Esophagus (tissue), 2 donors: ENCODE data around the gene CFD. TPM values are rescaled to one million over a fixed set of nuclear protein-coding genes. Genes with fewer than 3 reads are reported as not detected.

Experiments used
- H3K27ac ChIP-seq, 2 donors: one replicate each; pipeline ENCODE4 v1.5.1; 2013; ENCODE audit warnings: low read depth in 2 of 2, mild to moderate bottlenecking in 2 of 2, inconsistent platforms in 1 of 2, low read length in 1 of 2, moderate library complexity in 1 of 2
- H3K27me3 ChIP-seq, 2 donors: one replicate each; pipeline ENCODE4 v1.6.1; 2013; ENCODE audit warnings: low read length in 2 of 2, control low read depth in 1 of 2, mild to moderate bottlenecking in 1 of 2; ENCODE audit not compliant: insufficient read depth in 2 of 2, control insufficient read depth in 1 of 2
- H3K36me3 ChIP-seq, 2 donors: one replicate each; pipeline ENCODE4 v1.6.1; 2013; ENCODE audit warnings: low read length in 1 of 2; ENCODE audit not compliant: control insufficient read depth in 2 of 2, insufficient read depth in 2 of 2
- H3K4me1 ChIP-seq, 2 donors: one replicate each; pipeline ENCODE4 v1.6.1; 2013; ENCODE audit warnings: low read length in 1 of 2; ENCODE audit not compliant: control insufficient read depth in 2 of 2, insufficient read depth in 2 of 2
- H3K4me3 ChIP-seq, 2 donors: one replicate each; pipeline ENCODE4 v1.5.1; 2013; ENCODE audit warnings: low read length in 2 of 2, mild to moderate bottlenecking in 2 of 2, low read depth in 1 of 2, moderate library complexity in 1 of 2
- H3K9me3 ChIP-seq, 2 donors: one replicate each; pipeline ENCODE4 v1.6.1; 2013; ENCODE audit warnings: mild to moderate bottlenecking in 2 of 2, low read depth in 1 of 2, low read length in 1 of 2, moderate library complexity in 1 of 2; ENCODE audit not compliant: control insufficient read depth in 2 of 2, insufficient read depth in 1 of 2
- WGBS, 2 donors: extraction: QIAGEN DNeasy Blood & Tissue Kit; methylation state at CpG; one replicate each; pipeline ENCODE4 v1.1.7; 2013; 5-methylcytosine and 5-hydroxymethylcytosine counted together
- polyA plus RNA-seq, 2 donors: library from polyadenylated mRNA; stranded (reverse); fragments of 200-250 nt; gene quantifications; one replicate each; pipeline ENCODE4 v1.2.3, GENCODE V29; 2013
- donor health status: healthy with polysubstance abuse.
- donor health status: Bipolar disorder and iron deficiency.

CFD gene
- polyA plus RNA-seq, 2 donors, result 32.6 to 95.2 TPM

GRCh38 chr19:869245-870177 lies 10.0 kb downstream of the CFD start:
- peaks cover 0 to 34% of the 10 kb centered on the region in 2 donors for H3K36me3 ChIP-seq
- no peak overlapping the region for H3K4me3 ChIP-seq
- no peaks in the 10 kb centered on the region for H3K27me3 ChIP-seq
- peaks cover 3 to 21% of the 10 kb centered on the region in 2 donors for H3K4me1 ChIP-seq
- peak overlapping the region; percentile 77 to 86 for H3K27ac ChIP-seq
- no peaks in the 10 kb centered on the region for H3K9me3 ChIP-seq
- WGBS, 2 donors, result 51 to 62% methylated on average over 29 of the region's 29 CpGs

DNA sequence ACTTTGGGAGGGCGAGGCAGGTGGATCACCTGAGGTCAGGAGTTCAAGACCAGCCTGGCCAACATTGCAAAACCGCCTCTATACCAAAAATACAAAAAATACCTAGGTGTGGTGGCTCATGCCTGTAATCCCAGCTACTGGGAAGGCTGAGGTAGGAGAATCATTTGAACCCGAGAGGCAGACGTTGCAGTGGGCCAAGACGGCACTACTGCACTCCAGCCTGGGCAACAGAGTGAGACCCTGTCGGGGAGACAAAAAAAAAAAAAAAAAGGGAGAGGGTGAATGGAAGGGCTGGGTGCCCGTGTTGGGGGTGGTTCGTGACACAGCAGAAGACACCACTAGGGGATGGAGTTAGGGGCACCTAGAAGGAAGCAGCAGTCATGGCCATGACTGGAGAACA lies 10.8 kb downstream of the CFD start:
- H3K27ac ChIP-seq, result peak overlapping the region in 1 of 2 donors; percentile 18
- H3K36me3 ChIP-seq, result peaks cover 0 to 36% of the 10 kb centered on the region in 2 donors

GRCh38 chr19:870963-871401 lies 11.5 kb downstream of the CFD start:
- Histone ChIP-seq H3K9me3 (no peaks in the 10 kb centered on the region), H3K4me3 (no peak overlapping the region), H3K36me3 (peaks cover 0 to 38% of the 10 kb centered on the region in 2 donors), H3K27me3 (no peaks in the 10 kb centered on the region), H3K4me1 (peaks cover 3 to 21% of the 10 kb centered on the region in 2 donors), H3K27ac (peak overlapping the region in 1 of 2 donors; percentile 16)
- 81 to 83% methylated on average over 28 of the region's 28 CpGs for WGBS, 2 donors

More for the DNA sequence above, 10.8 kb downstream of the CFD start:
- Histone ChIP-seq H3K27me3 (no peaks in the 10 kb centered on the region), H3K9me3 (no peaks in the 10 kb centered on the region), H3K4me3 (no peak overlapping the region), H3K4me1 (peaks cover 3 to 21% of the 10 kb centered on the region in 2 donors)
- WGBS, 2 donors, result 83 to 88% methylated on average over 8 of the region's 8 CpGs

- H3K4me3 ChIP-seq, result no peak overlapping the region
- peaks cover 3 to 21% of the 10 kb centered on the region in 2 donors for H3K4me1 ChIP-seq
- no peaks in the 10 kb centered on the region for H3K9me3 ChIP-seq
- peak overlapping the region; percentile 38 to 65 for H3K27ac ChIP-seq
- peaks cover 0 to 41% of the 10 kb centered on the region in 2 donors for H3K36me3 ChIP-seq
- WGBS, 2 donors, result 69 to 83% methylated on average over 21 to 23 of the region's 33 CpGs
- no peaks in the 10 kb centered on the region for H3K27me3 ChIP-seq
These were observed 12.2 kb downstream of the CFD start for GRCh38 chr19:871446-872265.

DNA sequence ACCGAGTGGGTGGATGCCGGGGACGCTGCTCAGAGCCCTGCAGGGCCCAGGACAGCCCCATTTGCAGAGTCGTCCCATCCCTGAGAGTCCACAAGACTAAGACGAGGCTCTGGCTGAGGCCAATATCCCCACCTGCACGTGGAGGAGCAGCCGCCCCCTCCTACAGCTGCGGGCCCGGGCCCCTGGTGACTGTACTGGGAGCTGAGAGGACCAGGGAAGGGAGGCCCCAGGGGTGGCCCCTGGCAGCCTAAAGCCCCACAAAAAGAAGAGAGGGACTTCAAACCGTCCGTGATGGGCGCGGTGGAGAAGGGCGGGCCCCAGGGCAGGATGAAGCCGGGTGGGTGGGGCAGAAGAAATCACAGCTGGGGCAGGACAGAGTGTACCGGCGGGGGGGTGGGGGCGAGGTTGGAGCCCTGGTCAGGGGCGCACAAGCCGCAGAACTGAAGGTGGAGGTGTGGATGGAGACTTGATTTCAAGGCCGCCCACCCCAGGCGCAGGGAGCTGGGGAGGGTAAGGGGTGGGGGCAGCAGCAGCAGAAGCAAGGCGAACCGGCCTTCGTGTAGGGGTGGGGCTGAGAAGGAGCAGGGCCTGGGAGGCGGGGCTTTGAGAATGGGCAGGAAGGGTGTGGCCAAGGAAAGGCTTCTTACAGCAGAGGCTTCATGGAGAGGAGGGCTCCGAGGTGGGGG lies 12.9 kb downstream of the CFD start:
- Histone ChIP-seq H3K4me1 (peaks cover 3 to 21% of the 10 kb centered on the region in 2 donors), H3K4me3 (no peak overlapping the region)

DNA sequence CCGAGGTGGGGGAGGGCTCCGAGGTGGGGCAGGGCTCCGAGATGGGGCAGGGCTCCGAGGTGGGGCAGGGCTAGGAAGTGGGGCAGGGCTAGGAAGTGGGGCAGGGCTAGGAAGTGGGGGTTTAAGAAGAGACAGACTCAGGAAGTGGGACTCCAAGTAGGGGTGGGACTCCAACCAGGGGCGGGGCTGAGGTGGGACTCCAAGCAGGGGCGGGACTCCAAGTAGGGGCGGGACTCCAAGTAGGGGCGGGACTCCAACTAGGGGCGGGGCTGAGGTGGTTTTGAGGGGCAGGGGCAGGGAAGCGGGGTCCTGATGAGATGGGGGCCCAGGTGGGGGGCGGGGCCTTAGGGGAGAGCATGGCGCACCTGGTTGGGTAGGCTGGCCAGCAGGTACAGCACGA lies 13.6 kb downstream of the CFD start:
- Histone ChIP-seq H3K36me3 (peaks cover 0 to 44% of the 10 kb centered on the region in 2 donors), H3K27me3 (no peaks in the 10 kb centered on the region), H3K4me3 (no peak overlapping the region), H3K4me1 (peaks cover 3 to 21% of the 10 kb centered on the region in 2 donors), H3K9me3 (no peaks in the 10 kb centered on the region), H3K27ac (no peak overlapping the region)
- 67 to 78% methylated on average over 13 of the region's 13 CpGs for WGBS, 2 donors

More for the DNA sequence above, 12.9 kb downstream of the CFD start:
- WGBS, 2 donors, result 49 to 63% methylated on average over 26 to 27 of the region's 27 CpGs
- Histone ChIP-seq H3K9me3 (no peaks in the 10 kb centered on the region), H3K27ac (peak overlapping the region; percentile 38 to 65), H3K36me3 (peaks cover 0 to 48% of the 10 kb centered on the region in 2 donors), H3K27me3 (no peaks in the 10 kb centered on the region)

GRCh38 chr19:873561-874041 lies 14.1 kb downstream of the CFD start:
- no peaks in the 10 kb centered on the region for H3K27me3 ChIP-seq
- H3K9me3 ChIP-seq, result no peaks in the 10 kb centered on the region
- no peak overlapping the region for H3K4me3 ChIP-seq
- peak overlapping the region in 1 of 2 donors; percentile 38 for H3K27ac ChIP-seq
- peaks cover 3 to 19% of the 10 kb centered on the region in 2 donors for H3K4me1 ChIP-seq
- 95 to 96% methylated on average over 22 of the region's 22 CpGs for WGBS, 2 donors
- H3K36me3 ChIP-seq, result peaks cover 0 to 39% of the 10 kb centered on the region in 2 donors

DNA sequence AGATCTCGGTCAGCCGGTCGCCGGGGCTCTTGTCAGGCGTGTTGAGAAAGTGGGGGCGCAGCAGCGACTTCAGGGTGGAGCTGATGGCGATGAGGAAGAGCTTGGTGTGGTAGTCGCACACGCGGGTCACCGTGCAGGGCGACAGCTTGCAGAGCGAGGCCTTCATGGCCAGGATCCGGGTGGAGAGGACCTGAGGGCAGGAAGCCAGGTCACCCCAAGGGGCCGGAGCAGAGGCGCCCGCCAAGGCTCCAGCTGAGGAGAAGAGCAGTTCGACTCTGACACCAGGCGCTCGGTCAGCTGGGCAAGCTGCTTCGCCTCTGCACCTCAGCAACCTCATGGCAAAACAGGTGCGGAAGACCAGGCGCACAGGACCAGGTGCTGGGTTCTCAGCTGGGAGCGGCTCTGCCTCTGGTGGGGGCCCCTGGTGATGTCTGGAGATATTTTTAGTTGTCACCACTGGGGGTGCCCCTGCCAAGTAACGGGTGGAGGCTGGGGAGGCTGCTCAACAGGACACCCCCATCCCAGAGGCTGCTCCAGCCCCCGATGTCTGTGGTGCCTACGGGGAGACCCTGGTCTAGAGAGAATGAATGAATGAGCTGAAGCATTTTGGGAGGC lies 15.9 kb downstream of the CFD start:
- H3K36me3 ChIP-seq, result peaks cover 0 to 39% of the 10 kb centered on the region in 2 donors

More for the DNA sequence above, 15.9 kb downstream of the CFD start:
- Histone ChIP-seq H3K27ac (no peak overlapping the region), H3K9me3 (no peaks in the 10 kb centered on the region), H3K4me3 (no peak overlapping the region), H3K27me3 (no peaks in the 10 kb centered on the region), H3K4me1 (peaks cover 0 to 5% of the 10 kb centered on the region in 2 donors)
- 92 to 93% methylated on average over 28 of the region's 28 CpGs for WGBS, 2 donors
